Measurements from ENCODE around the gene ITIH4.

Gene ITIH4

GRCh38 chr3:52847726-52848125 is 17.3 kb upstream of the ITIH4 start:
- no peak for FAIRE-seq

- FAIRE-seq: no peak
Measured at GRCh38 chr3:52847241-52847640, 16.8 kb upstream of the ITIH4 start.

DNA sequence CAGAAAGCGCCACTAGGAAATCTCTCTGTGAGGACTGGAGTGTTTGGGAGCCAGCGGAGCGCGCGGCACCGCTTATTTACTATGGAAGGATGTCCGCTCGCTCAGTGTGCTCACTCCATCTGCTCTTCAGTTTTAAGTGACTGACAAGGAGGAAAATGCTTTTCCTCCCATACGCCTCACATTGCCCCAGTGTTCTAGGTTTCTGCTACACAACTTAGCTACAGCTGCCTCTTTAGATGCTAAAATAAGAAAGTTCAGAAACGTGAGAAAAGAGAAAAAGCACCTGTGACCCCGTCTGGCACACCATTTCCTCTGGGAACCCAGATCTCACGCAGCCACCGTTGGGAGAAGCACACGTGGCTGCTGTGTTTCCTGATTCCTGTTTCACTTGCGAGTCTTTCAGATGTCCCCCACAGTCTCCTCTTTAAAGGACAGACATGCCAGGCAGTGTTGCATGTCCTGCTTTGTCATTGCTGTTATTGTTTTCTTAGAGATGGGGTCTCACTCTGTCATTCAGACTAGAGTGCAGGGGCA is 16.0 kb upstream of the ITIH4 start:
- no peak for FAIRE-seq

GRCh38 chr3:52845691-52846431 is 15.4 kb upstream of the ITIH4 start:
- no peak for FAIRE-seq

- FAIRE-seq: no peak
Measured at GRCh38 chr3:52845157-52845556, 14.7 kb upstream of the ITIH4 start.

GRCh38 chr3:52844290-52844975 is 14.0 kb upstream of the ITIH4 start:
- no peak for FAIRE-seq

- FAIRE-seq: no peak
Measured at GRCh38 chr3:52843881-52844280, 13.4 kb upstream of the ITIH4 start.

DNA sequence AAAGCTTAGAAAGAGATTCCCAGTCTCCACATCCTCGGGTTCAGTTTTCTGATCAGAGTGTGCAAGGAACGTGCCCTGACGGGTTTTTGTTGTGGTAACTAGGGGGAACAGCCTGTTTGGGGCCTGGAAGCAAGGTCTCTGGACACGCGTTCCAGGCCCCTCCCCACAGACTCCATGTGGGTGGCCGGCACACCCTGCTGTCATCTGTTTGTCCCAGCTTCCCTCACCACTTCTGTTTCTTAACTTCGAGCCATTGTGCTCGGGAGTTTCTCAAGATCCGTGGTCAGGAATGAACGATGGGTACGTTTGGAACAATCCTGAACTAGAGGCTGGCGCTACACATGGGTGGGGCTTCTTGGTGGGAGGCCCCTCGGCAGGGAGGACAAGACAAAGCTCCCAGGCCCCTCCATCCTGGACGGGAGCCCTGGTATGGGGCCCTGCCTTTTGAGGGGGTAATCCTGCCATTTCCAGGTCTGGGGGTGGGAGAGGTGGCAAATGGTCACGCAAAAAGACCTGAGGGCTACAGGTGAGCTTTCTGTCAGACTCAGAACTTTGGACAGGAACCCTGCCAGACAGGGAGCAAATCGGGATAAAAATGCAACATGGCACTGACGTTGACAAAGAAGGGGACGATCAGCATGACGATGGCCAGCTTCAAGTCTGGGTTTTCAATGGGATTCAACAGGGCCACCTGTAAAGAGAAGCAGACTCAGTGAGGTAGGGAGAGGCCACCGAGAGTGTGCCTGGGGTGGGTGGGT is 12.8 kb upstream of the ITIH4 start:
- no peak for FAIRE-seq

GRCh38 chr3:52842424-52842823 is 12.0 kb upstream of the ITIH4 start:
- FAIRE-seq: no peak

GRCh38 chr3:52841981-52842340 is 11.5 kb upstream of the ITIH4 start:
- no peak for FAIRE-seq

DNA sequence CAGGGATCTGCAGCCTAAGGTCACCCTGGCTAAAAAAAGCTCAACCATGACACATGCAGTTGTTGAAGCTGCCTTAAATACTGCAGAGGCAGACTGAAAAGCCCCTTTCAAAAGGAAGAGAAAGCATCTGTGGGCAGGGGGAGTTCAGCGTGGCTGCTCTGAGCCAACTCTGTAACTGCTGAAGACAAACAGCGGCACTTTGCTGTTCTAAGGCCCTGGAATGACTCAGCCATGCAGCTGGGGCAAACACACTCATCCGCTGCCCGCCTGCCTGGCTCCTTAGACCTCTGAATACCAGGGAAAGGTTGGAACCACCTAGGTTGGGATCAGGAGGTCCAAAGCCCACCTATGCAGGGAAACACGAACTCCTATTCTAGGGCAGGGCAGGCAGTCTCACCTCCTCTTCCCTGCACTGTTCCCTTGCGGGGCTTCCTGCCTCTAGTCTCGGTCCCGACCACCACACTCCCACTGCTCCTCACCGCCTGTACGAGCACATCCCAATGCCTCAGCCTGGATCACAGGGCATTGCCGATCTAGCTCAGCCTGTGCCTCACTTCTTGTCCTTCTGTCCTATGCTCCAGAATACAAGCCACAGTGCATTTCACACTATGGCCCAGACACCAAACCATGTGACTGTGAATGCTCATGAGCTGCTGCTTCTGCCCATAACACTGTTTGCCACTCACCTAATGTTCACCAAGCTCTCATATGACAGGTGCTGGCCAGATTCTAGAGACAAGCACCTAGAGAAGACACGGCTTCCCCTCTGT is 10.9 kb upstream of the ITIH4 start:
- no peak for FAIRE-seq

DNA sequence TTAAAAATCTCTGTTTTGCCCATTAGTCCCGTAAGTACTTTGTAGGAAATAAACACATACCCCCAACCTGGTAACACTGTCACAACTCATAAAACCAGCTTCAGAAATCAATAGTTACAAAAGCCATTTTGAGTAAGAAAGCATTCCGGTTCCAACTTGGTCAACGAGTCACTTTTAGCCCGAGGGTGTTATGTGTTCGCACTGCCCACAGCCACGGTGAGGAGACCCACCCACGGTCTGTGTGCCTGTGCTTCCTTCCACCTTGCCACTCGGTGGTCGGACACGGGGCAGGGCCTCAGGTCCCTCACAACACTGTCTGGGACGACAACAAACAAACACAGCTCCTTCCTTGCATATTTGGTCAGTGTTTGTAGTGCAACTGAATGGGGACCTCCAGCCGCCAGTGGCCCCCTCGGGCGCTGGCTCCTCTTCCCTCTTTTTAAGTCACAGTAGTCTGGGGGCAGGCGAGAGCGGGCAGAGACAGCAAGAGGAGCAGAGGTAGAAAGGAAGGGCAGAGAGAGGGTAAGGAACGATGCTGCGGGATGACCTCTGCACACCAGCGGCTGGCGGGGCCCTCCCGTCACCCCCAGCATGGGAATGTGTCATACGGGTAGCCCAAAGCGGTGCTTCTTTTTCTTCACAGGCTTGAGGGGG is 9.5 kb upstream of the ITIH4 start:
- no peak for FAIRE-seq

GRCh38 chr3:52839268-52839575 is 8.8 kb upstream of the ITIH4 start:
- FAIRE-seq: no peak

DNA sequence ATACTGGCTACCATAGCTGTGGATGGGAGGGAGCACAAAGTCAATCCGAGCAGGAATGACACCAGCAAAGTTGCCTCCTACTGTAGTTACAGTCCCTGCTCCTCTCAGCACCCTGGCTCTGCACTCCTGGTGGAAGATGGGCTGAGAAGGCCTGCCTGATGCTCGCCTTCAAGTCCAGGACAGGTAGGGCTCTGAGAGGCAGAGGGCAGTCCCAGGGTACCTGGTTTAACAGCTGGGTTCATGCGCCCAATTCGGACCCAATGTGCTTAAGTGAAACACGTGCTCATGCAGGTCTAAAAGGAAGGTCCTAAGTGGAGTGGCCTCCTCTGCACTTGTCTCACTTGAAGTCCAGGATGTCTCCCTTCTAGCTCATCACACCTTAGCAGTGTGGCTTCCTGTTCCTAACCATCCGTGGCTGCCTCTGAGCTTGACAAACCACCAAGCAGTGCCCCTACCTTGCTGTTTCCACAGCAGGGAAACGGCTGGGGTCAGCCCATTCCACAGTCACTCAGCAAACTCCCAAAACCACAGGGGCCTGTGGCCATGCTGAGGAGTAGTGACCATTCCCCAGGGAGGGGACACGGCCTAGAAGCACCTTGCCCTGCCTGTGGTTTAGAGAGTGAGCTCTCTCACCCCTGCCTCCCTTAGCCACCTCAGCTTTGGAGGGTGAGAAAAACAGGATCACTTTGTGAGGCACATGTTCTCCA is 8.2 kb upstream of the ITIH4 start:
- FAIRE-seq: no peak

GRCh38 chr3:52836986-52837385 is 6.5 kb upstream of the ITIH4 start:
- no peak for FAIRE-seq

GRCh38 chr3:52836471-52836845 is 6.0 kb upstream of the ITIH4 start:
- no peak for FAIRE-seq

DNA sequence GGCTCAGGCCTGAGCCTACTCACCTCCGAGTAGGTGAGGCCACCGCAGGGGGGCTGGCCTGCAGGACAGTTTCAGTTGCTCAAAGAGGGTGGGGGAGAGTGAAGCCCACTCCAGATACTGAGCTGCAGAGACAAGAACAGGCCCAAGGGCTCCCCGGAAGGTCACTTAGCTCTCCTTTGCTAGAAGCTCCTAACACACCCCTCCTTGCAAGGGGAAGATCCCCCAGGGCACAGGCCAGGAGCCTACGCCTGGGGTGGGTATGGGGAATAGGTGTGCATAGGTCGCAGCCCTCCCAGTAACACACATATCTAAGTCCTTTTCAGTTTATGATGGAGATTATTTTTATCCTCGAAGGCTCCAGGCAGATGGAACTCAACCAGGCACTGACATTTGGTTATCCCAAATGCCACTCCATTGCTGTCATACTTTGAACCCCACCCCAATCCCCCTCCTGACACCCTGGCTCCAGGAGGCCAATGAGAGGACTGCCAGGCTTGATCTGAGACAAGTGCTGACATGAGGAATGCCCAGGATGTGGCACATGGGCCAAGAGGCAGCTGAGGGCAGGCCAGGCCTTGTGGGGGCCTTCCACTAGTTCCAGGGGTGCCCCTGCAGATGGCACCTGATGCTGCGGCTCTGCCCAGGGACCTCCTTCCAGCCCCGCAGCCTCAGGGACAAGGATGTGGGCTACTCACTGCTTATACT is 5.4 kb upstream of the ITIH4 start:
- no peak for FAIRE-seq

DNA sequence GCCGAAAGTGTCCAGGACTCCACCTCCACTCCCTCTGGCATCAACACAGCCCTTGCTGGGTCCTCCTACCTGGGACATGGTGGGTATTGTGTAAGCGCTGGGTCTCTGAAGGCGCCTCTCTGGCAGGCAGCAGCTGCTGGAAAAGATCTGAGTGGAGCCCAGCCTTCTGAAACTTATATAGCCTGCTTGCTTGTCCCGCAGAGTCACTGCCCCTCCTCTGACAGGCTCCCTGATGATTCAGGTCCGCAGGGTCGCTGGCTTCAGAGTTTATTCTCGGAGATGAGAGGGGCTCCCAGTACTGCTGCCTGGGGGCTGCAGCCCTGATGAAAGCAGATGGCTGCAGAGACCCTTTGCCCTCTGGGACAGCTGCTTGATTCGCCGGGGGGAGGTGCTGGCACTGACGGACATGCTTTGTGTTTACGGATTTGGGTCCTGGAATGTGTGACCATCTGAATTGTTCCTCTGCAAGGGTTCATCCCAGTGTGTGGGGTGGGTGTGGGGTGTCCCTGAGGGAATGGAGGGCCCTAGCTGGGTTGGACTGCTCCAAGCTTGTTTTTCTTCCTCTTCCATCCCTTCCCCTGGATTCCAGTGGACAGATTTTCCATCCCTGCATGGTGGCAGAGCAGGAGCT is 4.5 kb upstream of the ITIH4 start, which contains the start of gene MUSTN1:
TSS of gene MUSTN1 (minus strand) at position 149 of the 631 bp plus-strand sequence. CDS start at position 78, 71 bp downstream.
- FAIRE-seq: no peak

DNA sequence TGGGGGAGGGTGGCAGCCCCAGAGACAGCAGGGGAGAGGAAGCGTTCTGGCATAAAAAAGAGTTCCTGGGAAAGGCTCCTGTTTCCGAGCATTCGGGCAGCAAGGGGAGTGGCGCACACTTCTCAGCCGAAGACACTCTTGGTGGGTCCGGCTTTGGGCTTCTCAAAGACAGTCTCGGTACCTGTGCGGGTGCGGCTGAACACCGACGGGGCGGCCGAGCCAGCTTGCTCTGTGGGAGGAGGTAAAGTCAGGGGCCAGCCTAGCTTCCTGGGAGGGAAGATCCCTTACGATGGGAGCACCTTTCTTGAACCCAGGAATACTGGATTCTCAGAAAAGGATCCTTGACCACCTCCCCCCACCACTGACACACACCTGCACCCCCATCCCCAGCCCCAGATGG is 2.7 kb upstream of the ITIH4 start:
- no peak for FAIRE-seq

DNA sequence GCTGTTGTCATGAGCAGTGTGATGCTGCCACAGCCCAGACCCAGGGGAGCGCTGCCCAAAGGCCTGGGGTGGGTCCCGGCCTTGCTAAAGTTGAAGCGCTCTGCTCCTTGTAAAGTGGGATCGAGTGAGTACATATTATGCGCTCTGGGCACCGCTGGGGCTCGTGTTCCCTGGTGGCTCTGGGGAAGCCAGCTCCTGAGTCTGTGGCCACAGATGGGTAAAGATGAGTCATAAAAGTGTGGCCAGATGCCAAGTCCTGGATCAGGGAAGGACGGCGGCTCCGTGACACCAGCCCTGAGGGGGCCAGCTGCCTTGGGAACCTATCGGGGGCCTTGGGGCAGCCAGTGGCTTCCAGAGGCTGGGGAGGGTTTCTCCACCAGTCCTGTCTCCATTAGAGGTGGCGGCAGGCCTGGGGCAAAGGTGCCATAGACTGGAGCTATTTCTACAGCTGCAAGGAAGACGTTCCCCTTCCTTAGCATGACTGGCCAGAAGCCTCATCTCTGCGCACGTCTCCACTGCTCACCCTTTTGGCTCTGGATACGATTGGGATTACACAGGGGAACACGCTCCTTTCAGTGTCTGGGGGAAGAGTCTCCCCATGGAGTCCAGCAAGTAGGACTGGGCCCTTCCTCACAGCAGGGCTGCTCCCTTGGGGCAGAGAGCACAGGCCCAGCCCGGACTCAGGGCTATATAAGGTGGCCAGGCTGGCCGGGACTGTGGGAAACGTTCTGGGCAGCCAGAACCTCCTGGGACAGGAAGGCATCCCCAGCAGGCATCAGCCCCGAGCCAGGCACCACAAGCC is 1.2 kb upstream of the ITIH4 start:
- FAIRE-seq: no peak

Data from TTC549 (cell line).